GM23338 (cell line): ENCODE results near the gene ALPG. TPM values are rescaled to one million over a fixed set of nuclear protein-coding genes. Genes with fewer than 3 reads are reported as not detected.

Experiments used
- ATAC-seq: fragments of 200-7000 bp; cut with Tn5 transposase; 3 replicates; pipeline ENCODE4 v1.9.1; 2020
- DNase-seq: peaks from one replicate; pipeline ENCODE4 v3.0.0-alpha.2; 2015; ENCODE audit warnings: low spot score
- H2AFZ ChIP-seq: fragments of 200-600 bp; sonication (generic); 2 replicates; pipeline ENCODE4 v1.8.0; 2016; ENCODE audit warnings: antibody characterized with exemption, mild to moderate bottlenecking, moderate library complexity
- H3F3A ChIP-seq: fragments of 200-600 bp; sonication (generic); replicated peaks from 2 replicates; pipeline ENCODE4 v1.8.0; 2017; ENCODE audit warnings: antibody characterized with exemption, mixed run types, low read depth
- H3K27ac ChIP-seq: fragments of 200-600 bp; sonication (generic); 2 replicates; pipeline ENCODE4 v1.6.1; 2016; ENCODE audit warnings: low read depth
- H3K27me3 ChIP-seq: fragments of 200-600 bp; sonication (generic); 2 replicates; pipeline ENCODE4 v1.8.0; 2016; ENCODE audit warnings: mild to moderate bottlenecking, mixed run types, moderate library complexity; ENCODE audit not compliant: insufficient read depth
- H3K36me3 ChIP-seq: fragments of 200-600 bp; sonication (generic); 2 replicates; pipeline ENCODE4 v1.8.0; 2016; ENCODE audit warnings: mild to moderate bottlenecking; ENCODE audit not compliant: insufficient read depth
- H3K4me1 ChIP-seq: fragments of 200-600 bp; sonication (generic); 2 replicates; pipeline ENCODE4 v1.8.0; 2016; ENCODE audit warnings: mild to moderate bottlenecking, moderate library complexity; ENCODE audit not compliant: insufficient read depth
- H3K4me2 ChIP-seq: fragments of 200-600 bp; sonication (generic); 2 replicates; pipeline ENCODE4 v1.7.1; 2017; ENCODE audit warnings: mixed run types
- H3K4me3 ChIP-seq: fragments of 200-600 bp; sonication (generic); 2 replicates; pipeline ENCODE4 v1.6.1; 2016; ENCODE audit warnings: mixed run types
- H3K79me2 ChIP-seq: fragments of 200-600 bp; sonication (generic); replicated peaks from 2 replicates; pipeline ENCODE4 v1.8.0; 2017; ENCODE audit warnings: mild to moderate bottlenecking; ENCODE audit not compliant: insufficient read depth
- H3K9me2 ChIP-seq: fragments of 200-600 bp; sonication (generic); 2 replicates; pipeline ENCODE4 v1.8.0; 2017; ENCODE audit not compliant: insufficient read depth
- H4K20me1 ChIP-seq: fragments of 200-600 bp; sonication (generic); replicated peaks from 2 replicates; pipeline ENCODE4 v1.8.0; 2017; ENCODE audit warnings: mild to moderate bottlenecking; ENCODE audit not compliant: insufficient read depth
- H3K27ac Mint-ChIP-seq: 2 replicates; pipeline ENCODE4 v1.8.0; 2020; ENCODE audit warnings: inconsistent platforms, mild to moderate bottlenecking, moderate library complexity, mixed read lengths
- H3K27me3 Mint-ChIP-seq: 3 replicates; pipeline ENCODE4 v1.8.0; 2022; ENCODE audit warnings: low read depth, mild to moderate bottlenecking, moderate library complexity, mixed read lengths, inconsistent platforms; ENCODE audit not compliant: insufficient read depth, poor library complexity
- H3K36me3 Mint-ChIP-seq: 3 replicates; pipeline ENCODE4 v1.8.0; 2021; ENCODE audit warnings: low read depth, mild to moderate bottlenecking, inconsistent platforms, moderate library complexity, mixed read lengths
- H3K4me1 Mint-ChIP-seq: 3 replicates; pipeline ENCODE4 v1.8.0; 2020; ENCODE audit warnings: mild to moderate bottlenecking, inconsistent platforms, mixed read lengths
- H3K4me3 Mint-ChIP-seq: 3 replicates; pipeline ENCODE4 v1.8.0; 2021; ENCODE audit warnings: moderate library complexity, mild to moderate bottlenecking, inconsistent platforms, mixed read lengths
- H3K9me3 Mint-ChIP-seq: 3 replicates; pipeline ENCODE4 v1.8.0; 2020; ENCODE audit warnings: moderate library complexity, mild to moderate bottlenecking, inconsistent platforms, mixed read lengths
- CTCF ChIP-seq, 2 experiments: fragments of 200-600 bp in 1 of 2; sonication (generic) in 1 of 2; conservative IDR thresholded peaks; 2 replicates each; pipeline versions ENCODE4 v1.5.1 to v1.6.1; 2016 to 2017; ENCODE audit warnings: antibody characterized with exemption in 2 of 2, low read depth in 2 of 2, mild to moderate bottlenecking in 2 of 2, moderate library complexity in 1 of 2
- EZH2 ChIP-seq: fragments of 200-600 bp; sonication (generic); IDR thresholded peaks from one replicate; pipeline ENCODE4 v1.8.0; 2017; ENCODE audit warnings: antibody characterized with exemption, mild to moderate bottlenecking, low read depth; ENCODE audit not compliant: unreplicated experiment
- EZH2phosphoT487 ChIP-seq: fragments of 200-600 bp; sonication (generic); IDR thresholded peaks from one replicate; pipeline ENCODE4 v1.8.1; 2018; ENCODE audit warnings: antibody characterized with exemption; ENCODE audit not compliant: unreplicated experiment
- JUNB ChIP-seq: IDR thresholded peaks from one replicate; pipeline ENCODE4 v1.6.1; 2016; ENCODE audit warnings: antibody characterized with exemption; ENCODE audit not compliant: unreplicated experiment
- STAT1 ChIP-seq: IDR thresholded peaks from one replicate; pipeline ENCODE4 v1.6.1; 2016; ENCODE audit warnings: antibody characterized with exemption; ENCODE audit not compliant: unreplicated experiment
- ZNF114 ChIP-seq: fragments of 250-450 bp; sonication (Bioruptor Pico); IDR thresholded peaks from 2 replicates; pipeline ENCODE4 v1.5.0; 2020; ENCODE audit warnings: mild to moderate bottlenecking, moderate library complexity
- ZNF331 ChIP-seq: fragments of 250-450 bp; sonication (Bioruptor Pico); IDR thresholded peaks from 2 replicates; pipeline ENCODE4 v1.5.0; 2020; ENCODE audit warnings: low read depth, mild to moderate bottlenecking, moderate library complexity
- polyA plus RNA-seq: library from polyadenylated mRNA; unstranded; fragments of >200 nt; fragmentation: Nextera tagmentation; extraction: Ambion mirVana; gene quantifications from 2 replicates; pipeline ENCODE4 v1.2.1, GENCODE V29; 2016
- total RNA-seq: library from RNA; depleted of rRNA; stranded (reverse); fragments of >200 nt; shearing (Covaris generic); gene quantifications from 2 replicates; pipeline ENCODE4 v1.2.3, GENCODE V29; 2014
- TF ChIP-seq, protein P1 (sequence below): IDR thresholded peaks from 2 replicates; pipeline ENCODE4 v1.6.1; 2016; ENCODE audit warnings: antibody characterized with exemption
- TF ChIP-seq, protein P2 (sequence below): IDR thresholded peaks from one replicate; pipeline ENCODE4 v1.6.1; 2018; ENCODE audit warnings: antibody characterized with exemption; ENCODE audit not compliant: unreplicated experiment

Gene ALPG
- total and polyA plus RNA-seq, 2 experiments from 2014 or later, result 0.89 to 2.5 TPM

DNA sequence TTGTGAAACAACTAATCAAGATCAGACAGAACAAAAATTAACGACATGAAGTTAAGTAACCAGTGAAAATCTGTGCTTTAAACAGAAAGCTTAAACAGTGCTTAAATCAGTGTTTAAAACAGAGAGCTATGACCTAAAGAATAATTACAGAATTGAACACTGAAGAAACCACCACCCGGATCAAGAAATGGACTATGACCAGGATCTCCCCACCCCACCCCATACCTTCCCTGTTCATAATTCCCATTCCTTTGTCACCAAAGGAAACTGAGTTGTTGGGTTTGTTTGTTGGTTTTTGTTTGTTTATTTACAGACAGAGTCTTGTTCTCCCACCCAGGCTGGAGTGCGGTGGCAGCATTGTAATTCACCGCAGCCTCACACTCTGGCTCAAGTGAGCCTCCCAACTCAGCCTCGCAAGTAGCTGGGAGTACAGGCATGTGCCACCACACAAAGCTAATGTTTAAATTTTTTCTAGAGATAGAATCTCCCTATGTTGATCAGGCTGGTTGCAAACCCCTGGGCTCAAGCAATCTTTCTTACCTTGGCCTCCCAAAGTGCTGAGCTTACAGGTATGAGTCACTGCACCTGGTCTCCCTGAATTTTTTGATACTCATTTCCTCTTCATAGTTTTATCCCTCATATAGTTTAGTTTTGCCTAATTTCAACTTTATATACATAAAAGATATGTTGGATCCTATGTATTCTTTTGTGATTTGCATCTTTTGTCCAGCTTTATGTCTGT is 8.2 kb upstream of the ALPG start:
- H3K79me2 ChIP-seq, result no peaks in the 10 kb centered on the region
- no peaks in the 10 kb centered on the region for H3K27me3 ChIP-seq
- no peak overlapping the region for H3K27ac ChIP-seq
- Mint-ChIP-seq H3K27ac (no peak overlapping the region), H3K27me3 (peaks cover 5% of the 10 kb centered on the region), H3K36me3 (no peaks in the 10 kb centered on the region; the same call in 2 of the 3 replicates), H3K9me3 (no peaks in the 10 kb centered on the region), H3K4me3 (no peak overlapping the region), H3K4me1 (no peaks in the 10 kb centered on the region)
- no peak for DNase-seq
- H3K4me2 ChIP-seq, result no peak overlapping the region
- H3K9me2 ChIP-seq, result no peaks in the 10 kb centered on the region
- no peak for TF ChIP-seq ZNF331
- TF ChIP-seq ZNF114 (CRISPR knock-in tag), result no peak
- TF ChIP-seq EZH2phosphoT487, result no peak
- TF ChIP-seq, protein P1, sequence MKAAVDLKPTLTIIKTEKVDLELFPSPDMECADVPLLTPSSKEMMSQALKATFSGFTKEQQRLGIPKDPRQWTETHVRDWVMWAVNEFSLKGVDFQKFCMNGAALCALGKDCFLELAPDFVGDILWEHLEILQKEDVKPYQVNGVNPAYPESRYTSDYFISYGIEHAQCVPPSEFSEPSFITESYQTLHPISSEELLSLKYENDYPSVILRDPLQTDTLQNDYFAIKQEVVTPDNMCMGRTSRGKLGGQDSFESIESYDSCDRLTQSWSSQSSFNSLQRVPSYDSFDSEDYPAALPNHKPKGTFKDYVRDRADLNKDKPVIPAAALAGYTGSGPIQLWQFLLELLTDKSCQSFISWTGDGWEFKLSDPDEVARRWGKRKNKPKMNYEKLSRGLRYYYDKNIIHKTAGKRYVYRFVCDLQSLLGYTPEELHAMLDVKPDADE, result no peak
- TF ChIP-seq, protein P2, sequence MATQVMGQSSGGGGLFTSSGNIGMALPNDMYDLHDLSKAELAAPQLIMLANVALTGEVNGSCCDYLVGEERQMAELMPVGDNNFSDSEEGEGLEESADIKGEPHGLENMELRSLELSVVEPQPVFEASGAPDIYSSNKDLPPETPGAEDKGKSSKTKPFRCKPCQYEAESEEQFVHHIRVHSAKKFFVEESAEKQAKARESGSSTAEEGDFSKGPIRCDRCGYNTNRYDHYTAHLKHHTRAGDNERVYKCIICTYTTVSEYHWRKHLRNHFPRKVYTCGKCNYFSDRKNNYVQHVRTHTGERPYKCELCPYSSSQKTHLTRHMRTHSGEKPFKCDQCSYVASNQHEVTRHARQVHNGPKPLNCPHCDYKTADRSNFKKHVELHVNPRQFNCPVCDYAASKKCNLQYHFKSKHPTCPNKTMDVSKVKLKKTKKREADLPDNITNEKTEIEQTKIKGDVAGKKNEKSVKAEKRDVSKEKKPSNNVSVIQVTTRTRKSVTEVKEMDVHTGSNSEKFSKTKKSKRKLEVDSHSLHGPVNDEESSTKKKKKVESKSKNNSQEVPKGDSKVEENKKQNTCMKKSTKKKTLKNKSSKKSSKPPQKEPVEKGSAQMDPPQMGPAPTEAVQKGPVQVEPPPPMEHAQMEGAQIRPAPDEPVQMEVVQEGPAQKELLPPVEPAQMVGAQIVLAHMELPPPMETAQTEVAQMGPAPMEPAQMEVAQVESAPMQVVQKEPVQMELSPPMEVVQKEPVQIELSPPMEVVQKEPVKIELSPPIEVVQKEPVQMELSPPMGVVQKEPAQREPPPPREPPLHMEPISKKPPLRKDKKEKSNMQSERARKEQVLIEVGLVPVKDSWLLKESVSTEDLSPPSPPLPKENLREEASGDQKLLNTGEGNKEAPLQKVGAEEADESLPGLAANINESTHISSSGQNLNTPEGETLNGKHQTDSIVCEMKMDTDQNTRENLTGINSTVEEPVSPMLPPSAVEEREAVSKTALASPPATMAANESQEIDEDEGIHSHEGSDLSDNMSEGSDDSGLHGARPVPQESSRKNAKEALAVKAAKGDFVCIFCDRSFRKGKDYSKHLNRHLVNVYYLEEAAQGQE, result no peak
- no peak for TF ChIP-seq STAT1
- TF ChIP-seq JUNB, result no peak
- TF ChIP-seq CTCF (conservative IDR thresholded peaks at IDR 0.05; ENCODE audit: low read depth in 2 of 2), result no peak
- no peak for TF ChIP-seq EZH2
- no peak overlapping the region for H3K4me3 ChIP-seq
- H3K36me3 ChIP-seq, result no peaks in the 10 kb centered on the region
- peaks cover 9% of the 10 kb centered on the region for H4K20me1 ChIP-seq
- no peak overlapping the region for H2AFZ ChIP-seq
- peaks cover 7% of the 10 kb centered on the region for H3K4me1 ChIP-seq
- ATAC-seq, result no peak
- no peaks in the 10 kb centered on the region for H3F3A ChIP-seq
